K562 (cell line): ENCODE data around the gene ZNF839. TPM values are rescaled to one million over a fixed set of nuclear protein-coding genes. Genes with fewer than 3 reads are reported as not detected.
A peak's percentile ranks its signal among the peaks of the same experiment; 100 is the strongest.

Experiments used
- ARID1B ChIP-seq: fragments of 450-650 bp; IDR thresholded peaks from 2 replicates; pipeline ENCODE4 v1.6.1; 2016; ENCODE audit warnings: antibody characterized with exemption, mild to moderate bottlenecking, inconsistent platforms
- CHCHD3 ChIP-seq: fragments of 250-450 bp; sonication (Bioruptor Pico); IDR thresholded peaks from 2 replicates; pipeline ENCODE4 v2.1.2; 2022; ENCODE audit warnings: mild to moderate bottlenecking
- FOSL1 ChIP-seq: fragments of 200-800 bp; sonication (Bioruptor generic); conservative IDR thresholded peaks from 2 replicates; pipeline ENCODE4 v1.6.1; 2016; ENCODE audit warnings: missing genetic modification characterization, missing compliant biosample characterization
- FOXK1 ChIP-seq: sonication (generic); formaldehyde crosslinking; IDR thresholded peaks from 2 replicates; pipeline ENCODE4 v1.8.0; 2022; ENCODE audit warnings: missing genetic modification reagents, mild to moderate bottlenecking, borderline replicate concordance
- GATA2 ChIP-seq: sonication (generic); formaldehyde crosslinking; IDR thresholded peaks from 2 replicates; pipeline ENCODE4 v1.4.0; 2020; ENCODE audit warnings: mild to moderate bottlenecking, missing genetic modification reagents
- GATAD2B ChIP-seq: fragments of 450-650 bp; IDR thresholded peaks from 2 replicates; pipeline ENCODE4 v1.6.1; 2017; ENCODE audit warnings: mild to moderate bottlenecking, borderline replicate concordance
- HNRNPL ChIP-seq: fragments of 200-400 bp; formaldehyde crosslinking; IDR thresholded peaks from 2 replicates; pipeline ENCODE4 v1.6.1; 2017; ENCODE audit warnings: low read depth, mild to moderate bottlenecking, low read length
- KDM4B ChIP-seq, 2 experiments: fragments of 450-650 bp in 1 of 2; sonication (generic) in 1 of 2; IDR thresholded peaks; 2 replicates each; pipeline ENCODE4 v1.6.1; 2016 to 2017; ENCODE audit warnings: borderline replicate concordance in 2 of 2, antibody characterized with exemption in 1 of 2, low read depth in 1 of 2, mild to moderate bottlenecking in 1 of 2
- PHF20 ChIP-seq: fragments of 450-650 bp; IDR thresholded peaks from 2 replicates; pipeline ENCODE4 v1.6.1; 2018; ENCODE audit not compliant: partially characterized antibody
- SIN3B ChIP-seq: fragments of 450-650 bp; IDR thresholded peaks from 2 replicates; pipeline ENCODE4 v1.6.1; 2017; ENCODE audit warnings: low read depth, mild to moderate bottlenecking, moderate library complexity
- SREBF2 ChIP-seq: sonication (generic); formaldehyde crosslinking; IDR thresholded peaks from 2 replicates; pipeline ENCODE4 v1.4.0; 2020; ENCODE audit warnings: mild to moderate bottlenecking, missing genetic modification reagents
- TAF1 ChIP-seq: IDR thresholded peaks from 2 replicates; pipeline ENCODE4 v1.6.1; 2011; ENCODE audit warnings: mild to moderate bottlenecking, low read length, moderate library complexity; ENCODE audit not compliant: insufficient read depth, control insufficient read depth, severe bottlenecking; ENCODE audit errors: extremely low read depth
- ZNF717 ChIP-seq: fragments of 250-450 bp; sonication (Bioruptor Pico); IDR thresholded peaks from 2 replicates; pipeline ENCODE4 v1.5.0; 2021
- polyA plus RNA-seq, 8 experiments: library from polyadenylated mRNA; depleted of rRNA in 4 of 8; stranded (reverse) in 5 of 8; unstranded in 3 of 8; fragments of >200 nt; fragmentation: Nextera tagmentation in 2 of 8; fragmentation: Illumina TruSeq in 1 of 8; extraction: Ambion mirVana in 2 of 8; extraction: Trizol in 1 of 8; gene quantifications; 2 replicates each; pipeline versions ENCODE4 v1.2.1 to v1.2.3, GENCODE V29; 2011 to 2014; ENCODE audit warnings: inconsistent platforms in 1 of 8, missing spikeins in 1 of 8
- total RNA-seq, 7 experiments: library from RNA; depleted of rRNA in 6 of 7; stranded (reverse); fragments of >200 nt in 6 of 7; fragmentation: Illumina TruSeq in 2 of 7; extraction: Trizol in 2 of 7; gene quantifications; 2 replicates each; pipeline versions ENCODE4 v1.2.1 to v1.2.3, GENCODE V29; 2011 to 2021; ENCODE audit warnings: low replicate concordance in 1 of 7
- TF ChIP-seq, protein P1 (sequence below), 2 experiments: fragments of 450-650 bp in 1 of 2; sonication (generic) in 1 of 2; formaldehyde crosslinking in 1 of 2; IDR thresholded peaks in 1 of 2; conservative IDR thresholded peaks in 1 of 2; 2 replicates each; pipeline versions ENCODE4 v1.6.1 to v1.8.1; 2016 to 2023; ENCODE audit warnings: mild to moderate bottlenecking in 2 of 2, moderate library complexity in 2 of 2, inconsistent platforms in 1 of 2, missing genetic modification reagents in 1 of 2
- TF ChIP-seq, protein P2 (sequence below): fragments of 450-650 bp; IDR thresholded peaks from 2 replicates; pipeline ENCODE4 v1.6.1; 2016; ENCODE audit warnings: low read depth
- TF ChIP-seq, protein P3 (sequence below), 3 experiments: IDR thresholded peaks in 2 of 3; conservative IDR thresholded peaks in 1 of 3; 2 replicates each; pipeline ENCODE4 v1.5.1; 2011 to 2012; ENCODE audit warnings: low read length in 3 of 3, mild to moderate bottlenecking in 3 of 3, control low read depth in 2 of 3, improper control_type of control experiment in 1 of 3, inconsistent platforms in 1 of 3, low read depth in 1 of 3, mixed read lengths in 1 of 3, moderate library complexity in 1 of 3; ENCODE audit not compliant: insufficient read depth in 2 of 3

ZNF839 gene
- total and polyA plus RNA-seq, 9 of the 15 experiments (the other 6 are each of a cell fraction or from before 2014, with no cell fraction given) = 0.42 to 8.4 (median 5.7) TPM

DNA sequence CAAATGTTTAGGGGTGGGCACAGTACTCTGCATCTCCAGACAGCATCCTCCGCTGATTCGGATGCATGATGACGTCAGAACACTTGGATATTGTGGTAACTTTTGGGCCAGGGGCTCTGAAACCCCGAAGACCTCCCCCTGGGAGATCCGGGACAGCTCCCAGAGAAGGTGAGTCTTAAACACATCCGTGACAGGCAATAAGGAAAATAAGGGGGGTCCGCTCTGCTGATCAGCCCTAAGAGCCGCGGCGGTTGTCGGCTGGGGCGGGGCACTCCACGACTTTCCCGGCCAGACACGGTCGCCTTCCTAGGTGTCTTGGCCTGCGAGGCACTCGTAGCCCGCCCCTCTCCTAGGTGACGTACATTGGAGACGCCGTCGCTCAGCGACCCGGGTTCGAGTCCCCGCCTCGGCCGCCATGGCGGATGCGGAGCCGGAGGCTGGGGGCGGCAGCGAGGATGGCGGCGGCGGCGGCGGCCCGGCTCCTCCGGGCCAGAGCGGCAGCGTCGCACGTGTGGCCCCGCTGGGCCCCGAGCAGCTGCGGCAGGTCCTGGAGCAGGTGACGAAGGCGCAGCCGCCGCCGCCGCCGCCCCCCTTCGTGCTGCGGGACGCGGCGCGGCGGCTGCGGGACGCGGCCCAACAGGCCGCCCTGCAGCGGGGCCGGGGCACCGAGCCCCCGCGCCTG is at the start of gene ZNF839 (continued):
- peak; percentile 95 for TF ChIP-seq SIN3B
- peak; percentile 55 for TF ChIP-seq PHF20
- TF ChIP-seq HNRNPL = no peak
- TF ChIP-seq, protein P1, sequence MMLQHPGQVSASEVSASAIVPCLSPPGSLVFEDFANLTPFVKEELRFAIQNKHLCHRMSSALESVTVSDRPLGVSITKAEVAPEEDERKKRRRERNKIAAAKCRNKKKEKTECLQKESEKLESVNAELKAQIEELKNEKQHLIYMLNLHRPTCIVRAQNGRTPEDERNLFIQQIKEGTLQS (IDR thresholded peaks at IDR 0.05) = peak; percentile 95
- TF ChIP-seq, protein P1 (CRISPR knock-in tag; conservative IDR thresholded peaks at IDR 0.05) = peak; percentile 68; the same call in 1 of the 2 replicates
- TF ChIP-seq GATA2 = no peak
- 0 out of 2 replicates have a peak, but pooled peaks have one; percentile 10 for TF ChIP-seq ARID1B
- no peak for TF ChIP-seq SREBF2 (CRISPR knock-in tag)
- TF ChIP-seq CHCHD3 (CRISPR knock-in tag) = no peak
- TF ChIP-seq, protein P2, sequence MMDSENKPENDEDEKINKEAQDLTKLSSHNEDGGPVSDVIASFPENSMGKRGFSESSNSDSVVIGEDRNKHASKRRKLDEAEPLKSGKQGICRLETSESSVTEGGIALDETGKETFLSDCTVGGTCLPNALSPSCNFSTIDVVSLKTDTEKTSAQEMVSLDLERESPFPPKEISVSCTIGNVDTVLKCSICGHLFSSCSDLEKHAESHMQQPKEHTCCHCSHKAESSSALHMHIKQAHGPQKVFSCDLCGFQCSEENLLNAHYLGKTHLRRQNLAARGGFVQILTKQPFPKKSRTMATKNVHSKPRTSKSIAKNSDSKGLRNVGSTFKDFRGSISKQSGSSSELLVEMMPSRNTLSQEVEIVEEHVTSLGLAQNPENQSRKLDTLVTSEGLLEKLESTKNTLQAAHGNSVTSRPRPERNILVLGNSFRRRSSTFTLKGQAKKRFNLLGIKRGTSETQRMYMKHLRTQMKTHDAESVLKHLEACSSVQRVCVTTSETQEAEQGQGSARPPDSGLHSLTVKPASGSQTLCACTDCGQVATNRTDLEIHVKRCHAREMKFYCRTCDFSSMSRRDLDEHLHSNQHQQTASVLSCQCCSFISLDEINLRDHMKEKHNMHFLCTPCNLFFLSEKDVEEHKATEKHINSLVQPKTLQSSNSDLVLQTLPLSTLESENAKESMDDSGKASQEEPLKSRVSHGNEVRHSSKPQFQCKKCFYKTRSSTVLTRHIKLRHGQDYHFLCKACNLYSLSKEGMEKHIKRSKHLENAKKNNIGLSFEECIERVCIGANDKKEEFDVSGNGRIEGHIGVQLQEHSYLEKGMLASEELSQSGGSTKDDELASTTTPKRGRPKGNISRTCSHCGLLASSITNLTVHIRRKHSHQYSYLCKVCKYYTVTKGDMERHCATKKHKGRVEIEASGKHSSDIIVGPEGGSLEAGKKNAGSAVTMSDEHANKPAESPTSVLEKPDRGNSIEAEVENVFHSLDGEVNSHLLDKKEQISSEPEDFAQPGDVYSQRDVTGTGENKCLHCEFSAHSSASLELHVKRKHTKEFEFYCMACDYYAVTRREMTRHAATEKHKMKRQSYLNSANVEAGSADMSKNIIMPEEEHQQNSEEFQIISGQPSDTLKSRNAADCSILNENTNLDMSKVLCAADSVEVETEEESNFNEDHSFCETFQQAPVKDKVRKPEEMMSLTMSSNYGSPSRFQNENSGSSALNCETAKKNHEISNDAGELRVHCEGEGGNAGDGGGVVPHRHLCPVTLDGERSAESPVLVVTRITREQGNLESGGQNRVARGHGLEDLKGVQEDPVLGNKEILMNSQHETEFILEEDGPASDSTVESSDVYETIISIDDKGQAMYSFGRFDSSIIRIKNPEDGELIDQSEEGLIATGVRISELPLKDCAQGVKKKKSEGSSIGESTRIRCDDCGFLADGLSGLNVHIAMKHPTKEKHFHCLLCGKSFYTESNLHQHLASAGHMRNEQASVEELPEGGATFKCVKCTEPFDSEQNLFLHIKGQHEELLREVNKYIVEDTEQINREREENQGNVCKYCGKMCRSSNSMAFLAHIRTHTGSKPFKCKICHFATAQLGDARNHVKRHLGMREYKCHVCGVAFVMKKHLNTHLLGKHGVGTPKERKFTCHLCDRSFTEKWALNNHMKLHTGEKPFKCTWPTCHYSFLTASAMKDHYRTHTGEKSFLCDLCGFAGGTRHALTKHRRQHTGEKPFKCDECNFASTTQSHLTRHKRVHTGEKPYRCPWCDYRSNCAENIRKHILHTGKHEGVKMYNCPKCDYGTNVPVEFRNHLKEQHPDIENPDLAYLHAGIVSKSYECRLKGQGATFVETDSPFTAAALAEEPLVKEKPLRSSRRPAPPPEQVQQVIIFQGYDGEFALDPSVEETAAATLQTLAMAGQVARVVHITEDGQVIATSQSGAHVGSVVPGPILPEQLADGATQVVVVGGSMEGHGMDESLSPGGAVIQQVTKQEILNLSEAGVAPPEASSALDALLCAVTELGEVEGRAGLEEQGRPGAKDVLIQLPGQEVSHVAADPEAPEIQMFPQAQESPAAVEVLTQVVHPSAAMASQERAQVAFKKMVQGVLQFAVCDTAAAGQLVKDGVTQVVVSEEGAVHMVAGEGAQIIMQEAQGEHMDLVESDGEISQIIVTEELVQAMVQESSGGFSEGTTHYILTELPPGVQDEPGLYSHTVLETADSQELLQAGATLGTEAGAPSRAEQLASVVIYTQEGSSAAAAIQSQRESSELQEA = peak; percentile 96
- no peak for TF ChIP-seq FOXK1
- 0 out of 2 replicates have a peak, but pooled peaks have one; percentile 13 for TF ChIP-seq FOSL1
- TF ChIP-seq KDM4B (IDR thresholded peaks at IDR 0.05; ENCODE audit: borderline replicate concordance in 2 of 2, low read depth in 1 of 2) = 0 out of 4 replicates have a peak, but pooled peaks of 1 of the 2 experiments have one; percentile 21
- peak; percentile 62; the same call in 1 of the 2 replicates for TF ChIP-seq GATAD2B
- TF ChIP-seq ZNF717 (CRISPR knock-in tag) = no peak
- TF ChIP-seq, protein P3, sequence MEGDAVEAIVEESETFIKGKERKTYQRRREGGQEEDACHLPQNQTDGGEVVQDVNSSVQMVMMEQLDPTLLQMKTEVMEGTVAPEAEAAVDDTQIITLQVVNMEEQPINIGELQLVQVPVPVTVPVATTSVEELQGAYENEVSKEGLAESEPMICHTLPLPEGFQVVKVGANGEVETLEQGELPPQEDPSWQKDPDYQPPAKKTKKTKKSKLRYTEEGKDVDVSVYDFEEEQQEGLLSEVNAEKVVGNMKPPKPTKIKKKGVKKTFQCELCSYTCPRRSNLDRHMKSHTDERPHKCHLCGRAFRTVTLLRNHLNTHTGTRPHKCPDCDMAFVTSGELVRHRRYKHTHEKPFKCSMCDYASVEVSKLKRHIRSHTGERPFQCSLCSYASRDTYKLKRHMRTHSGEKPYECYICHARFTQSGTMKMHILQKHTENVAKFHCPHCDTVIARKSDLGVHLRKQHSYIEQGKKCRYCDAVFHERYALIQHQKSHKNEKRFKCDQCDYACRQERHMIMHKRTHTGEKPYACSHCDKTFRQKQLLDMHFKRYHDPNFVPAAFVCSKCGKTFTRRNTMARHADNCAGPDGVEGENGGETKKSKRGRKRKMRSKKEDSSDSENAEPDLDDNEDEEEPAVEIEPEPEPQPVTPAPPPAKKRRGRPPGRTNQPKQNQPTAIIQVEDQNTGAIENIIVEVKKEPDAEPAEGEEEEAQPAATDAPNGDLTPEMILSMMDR (IDR thresholded peaks at IDR 0.05 in 2 of 3, conservative IDR thresholded peaks at IDR 0.05 in 1 of 3; ENCODE audit: insufficient read depth in 2 of 3, low read depth in 1 of 3, low read length in 3 of 3) = no peak
- TF ChIP-seq TAF1 = peak; percentile 62
